ENCODE measurements around the gene ZNF506. TPM values are rescaled to one million over a fixed set of nuclear protein-coding genes. Genes with fewer than 3 reads are reported as not detected.
"Not testable (repeated sequence)": the region's sequence is repeated elsewhere in the genome, so short reads cannot be mapped to it uniquely, and the experiment has no call there.

The ZNF506 gene
- total and polyA plus RNA-seq, 7 donors = 2.4 to 12.5 (median 8.2) TPM

GRCh38 chr19:19860756-19861390, 39.3 kb upstream of the ZNF506 start:
- Histone ChIP-seq H3K27ac (no peak overlapping the region), H3K27me3 (ENCODE audit: insufficient read depth in 3 of 3, low read length in 2 of 3) (no peaks in the 10 kb centered on the region), H3K4me1 (no peaks in the 10 kb centered on the region), H3K4me3 (no peak overlapping the region), H3K9me3 (peaks cover 7% of the 10 kb centered on the region), H3K36me3 (ENCODE audit: insufficient read depth in 1 of 2, low read depth in 1 of 2) (no peaks in the 10 kb centered on the region)
- ATAC-seq = no peak
- WGBS, 3 donors = 22% methylated on average over 29 of the region's 29 CpGs
- TF ChIP-seq CTCF (IDR thresholded peaks at IDR 0.05) = no peak
- no peak for DNase-seq
- intact Hi-C loops (cut with DNase I) = no loop called here

DNA sequence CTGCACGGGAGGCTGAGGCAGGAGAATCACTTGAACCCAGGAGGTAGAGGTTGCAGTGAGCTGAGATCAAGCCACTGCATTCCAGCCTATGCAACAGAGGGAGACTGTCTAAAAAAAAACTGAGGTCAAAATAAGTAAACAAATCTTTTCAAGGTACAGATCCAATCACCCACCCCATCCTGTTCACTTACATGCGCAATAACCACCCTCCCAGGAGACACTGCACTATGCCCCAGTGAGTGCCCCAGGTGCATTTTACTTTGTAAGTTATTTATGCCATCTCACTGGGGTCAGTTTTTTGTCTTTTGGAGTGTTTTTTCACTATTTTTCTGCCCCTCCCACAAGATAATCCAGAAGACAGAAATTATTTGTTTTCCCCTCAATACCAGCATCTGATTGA, 37.2 kb upstream of the ZNF506 start:
- Histone ChIP-seq H3K4me3 (no peak overlapping the region), H3K36me3 (ENCODE audit: insufficient read depth in 1 of 2, low read depth in 1 of 2) (no peaks in the 10 kb centered on the region), H3K4me1 (no peaks in the 10 kb centered on the region), H3K27me3 (ENCODE audit: insufficient read depth in 3 of 3, low read length in 2 of 3) (no peaks in the 10 kb centered on the region), H3K27ac (no peak overlapping the region), H3K9me3 (peaks cover 7% of the 10 kb centered on the region)
- no peak for DNase-seq
- ATAC-seq = no peak
- 88 to 96% (median 90%) methylated on average over 2 of the region's 2 CpGs for WGBS, 3 donors
- intact Hi-C loops (cut with DNase I) = no loop called here
- TF ChIP-seq CTCF (IDR thresholded peaks at IDR 0.05) = no peak

- H3K4me1 ChIP-seq; H3K4me3 ChIP-seq; DNase-seq; H3K9me3 ChIP-seq; H3K27ac ChIP-seq; H3K36me3 ChIP-seq (ENCODE audit: insufficient read depth in 1 of 2, low read depth in 1 of 2); intact Hi-C loops (cut with DNase I); H3K27me3 ChIP-seq (ENCODE audit: insufficient read depth in 3 of 3, low read length in 2 of 3); ATAC-seq: not testable (repeated sequence)
- 75 to 85% (median 76%) methylated on average over 2 of the region's 2 CpGs for WGBS, 3 donors
These were observed 30.2 kb upstream of the ZNF506 start for GRCh38 chr19:19851740-19852139.

GRCh38 chr19:19849056-19849455, 27.5 kb upstream of the ZNF506 start:
- Histone ChIP-seq H3K4me1 (no peaks in the 10 kb centered on the region), H3K27me3 (ENCODE audit: insufficient read depth in 3 of 3, low read length in 2 of 3) (no peaks in the 10 kb centered on the region), H3K4me3 (no peak overlapping the region), H3K36me3 (ENCODE audit: insufficient read depth in 1 of 2, low read depth in 1 of 2) (no peaks in the 10 kb centered on the region), H3K27ac (no peak overlapping the region), H3K9me3 (no peaks in the 10 kb centered on the region)
- WGBS, 3 donors = 92 to 95% (median 95%) methylated on average over 6 of the region's 6 CpGs
- DNase-seq (no peak), ATAC-seq (no peak)
- intact Hi-C loops (cut with DNase I) = no loop called here
- no peak for TF ChIP-seq CTCF (IDR thresholded peaks at IDR 0.05)

DNA sequence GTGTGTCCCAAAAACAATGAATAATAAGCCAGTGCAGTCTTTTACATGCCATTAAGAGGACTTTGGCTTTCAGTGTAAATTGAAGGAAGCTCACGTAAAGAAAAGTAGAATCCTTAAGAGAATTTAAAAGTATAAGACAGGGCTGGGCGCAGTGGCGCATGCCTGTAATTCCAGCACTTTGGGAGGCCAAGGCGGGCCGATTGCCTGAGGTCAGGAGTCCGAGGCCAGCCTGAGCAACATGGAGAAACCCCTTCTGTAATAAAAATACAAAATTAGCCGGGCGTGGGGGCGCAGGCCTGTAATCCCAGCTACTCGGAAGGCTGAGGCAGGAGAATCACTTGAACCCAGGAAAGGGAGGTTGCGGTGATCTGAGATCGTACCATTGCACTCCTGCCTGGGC, 26.2 kb upstream of the ZNF506 start:
- H3K36me3 ChIP-seq (ENCODE audit: insufficient read depth in 1 of 2, low read depth in 1 of 2) = no peaks in the 10 kb centered on the region
- WGBS, 3 donors = 94 to 96% (median 94%) methylated on average over 12 of the region's 12 CpGs
- no peaks in the 10 kb centered on the region for H3K9me3 ChIP-seq
- no peaks in the 10 kb centered on the region for H3K27me3 ChIP-seq (ENCODE audit: insufficient read depth in 3 of 3, low read length in 2 of 3)
- H3K4me3 ChIP-seq = no peak overlapping the region
- no peaks in the 10 kb centered on the region for H3K4me1 ChIP-seq
- DNase-seq (no peak), ATAC-seq (no peak)
- TF ChIP-seq CTCF (IDR thresholded peaks at IDR 0.05) = no peak
- intact Hi-C loops (cut with DNase I) = no loop called here
- H3K27ac ChIP-seq = no peak overlapping the region
